Activated gamma-delta T cell (primary cell): Measurements from ENCODE around the gene MISP.

Experiments
- DNase-seq: peaks from one replicate; lab custom pipeline; 2025; lab: John Stamatoyannopoulos, UW

MISP gene

GRCh38 chr19:772730-773436 lies 22.0 kb downstream of the MISP start:
- DNase-seq = no peak

- no peak for DNase-seq
Observed at GRCh38 chr19:776549-776948, 25.6 kb downstream of the MISP start.

GRCh38 chr19:778910-779653 lies 28.2 kb downstream of the MISP start:
- DNase-seq = no peak

GRCh38 chr19:780935-781334 lies 30.0 kb downstream of the MISP start:
- no peak for DNase-seq

GRCh38 chr19:781800-782184 lies 30.9 kb downstream of the MISP start:
- DNase-seq = no peak

- no peak for DNase-seq
Observed at GRCh38 chr19:782185-782877, 31.4 kb downstream of the MISP start.

GRCh38 chr19:782878-783668 lies 32.2 kb downstream of the MISP start:
- DNase-seq = no peak

GRCh38 chr19:784541-784940 lies 33.6 kb downstream of the MISP start:
- DNase-seq = no peak

- no peak for DNase-seq
Observed at GRCh38 chr19:787536-787935, 36.6 kb downstream of the MISP start.

GRCh38 chr19:788686-788982 lies 37.7 kb downstream of the MISP start:
- DNase-seq = no peak

GRCh38 chr19:788983-789700 lies 38.2 kb downstream of the MISP start:
- no peak for DNase-seq

GRCh38 chr19:789701-790060 lies 38.8 kb downstream of the MISP start:
- DNase-seq = no peak

GRCh38 chr19:791007-791566 lies 40.2 kb downstream of the MISP start:
- no peak for DNase-seq

- DNase-seq = no peak
Observed at GRCh38 chr19:791567-792305, 40.8 kb downstream of the MISP start.

GRCh38 chr19:792306-792885 lies 41.5 kb downstream of the MISP start:
- no peak for DNase-seq

GRCh38 chr19:793806-794205 lies 42.9 kb downstream of the MISP start:
- no peak for DNase-seq

- DNase-seq = no peak
Observed at GRCh38 chr19:795073-795611, 44.2 kb downstream of the MISP start.

GRCh38 chr19:795691-796581 lies 45.0 kb downstream of the MISP start:
- no peak for DNase-seq
